Mononuclear cell (primary cell): ENCODE data around the gene DISC1. TPM values are rescaled to one million over a fixed set of nuclear protein-coding genes. Genes with fewer than 3 reads are reported as not detected.

Experiments
- H3K27me3 ChIP-seq: 2 replicates; pipeline ENCODE4 v1.6.0; 2011; ENCODE audit warnings: low read length, control low read depth; ENCODE audit not compliant: insufficient read depth
- H3K4me1 ChIP-seq: 2 replicates; pipeline ENCODE4 v1.5.1; 2011; ENCODE audit warnings: mild to moderate bottlenecking, low read length, control low read depth; ENCODE audit not compliant: insufficient read depth
- H3K4me3 ChIP-seq: 2 replicates; pipeline ENCODE4 v1.5.1; 2011; ENCODE audit warnings: mild to moderate bottlenecking, low read length, moderate library complexity
- H3K9me3 ChIP-seq: 2 replicates; pipeline ENCODE4 v1.5.1; 2011; ENCODE audit warnings: low read depth, mild to moderate bottlenecking, control low read depth, low read length
- total RNA-seq: library from RNA; depleted of rRNA; stranded (reverse); fragments of >200 nt; gene quantifications from one replicate; pipeline ENCODE4 v1.2.3, GENCODE V29; 2012

The DISC1 gene
- total RNA-seq, 1 donor, result 17.2 TPM

DNA sequence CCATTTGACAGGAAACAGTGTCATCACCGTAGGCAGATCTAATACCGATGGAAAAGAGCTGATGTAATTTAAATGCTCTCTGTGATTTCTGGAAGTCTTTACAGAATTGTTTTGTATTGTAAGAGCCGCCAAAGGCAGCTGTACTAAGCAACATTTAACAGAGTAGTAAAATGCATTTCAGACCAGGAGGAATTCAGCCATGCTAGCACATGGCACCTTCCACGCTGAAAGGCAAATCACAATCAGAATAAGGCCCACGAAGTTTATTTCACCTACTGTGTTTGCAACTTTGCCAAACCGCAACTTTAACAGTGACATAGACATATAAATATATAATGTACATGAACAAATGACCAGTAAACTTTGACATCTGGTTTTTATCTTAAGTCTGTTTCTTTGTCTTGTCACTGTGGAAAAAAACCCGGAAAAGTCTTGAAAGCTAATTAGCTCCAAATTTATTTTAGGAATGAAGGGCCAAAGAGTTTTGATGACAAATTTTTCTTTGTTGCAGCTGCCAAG lies 26.1 kb upstream of the DISC1 start:
- peaks cover 13% of the 10 kb centered on the region for H3K4me1 ChIP-seq
- no peak overlapping the region for H3K4me3 ChIP-seq
- H3K9me3 ChIP-seq, result no peaks in the 10 kb centered on the region
- H3K27me3 ChIP-seq, result no peaks in the 10 kb centered on the region

DNA sequence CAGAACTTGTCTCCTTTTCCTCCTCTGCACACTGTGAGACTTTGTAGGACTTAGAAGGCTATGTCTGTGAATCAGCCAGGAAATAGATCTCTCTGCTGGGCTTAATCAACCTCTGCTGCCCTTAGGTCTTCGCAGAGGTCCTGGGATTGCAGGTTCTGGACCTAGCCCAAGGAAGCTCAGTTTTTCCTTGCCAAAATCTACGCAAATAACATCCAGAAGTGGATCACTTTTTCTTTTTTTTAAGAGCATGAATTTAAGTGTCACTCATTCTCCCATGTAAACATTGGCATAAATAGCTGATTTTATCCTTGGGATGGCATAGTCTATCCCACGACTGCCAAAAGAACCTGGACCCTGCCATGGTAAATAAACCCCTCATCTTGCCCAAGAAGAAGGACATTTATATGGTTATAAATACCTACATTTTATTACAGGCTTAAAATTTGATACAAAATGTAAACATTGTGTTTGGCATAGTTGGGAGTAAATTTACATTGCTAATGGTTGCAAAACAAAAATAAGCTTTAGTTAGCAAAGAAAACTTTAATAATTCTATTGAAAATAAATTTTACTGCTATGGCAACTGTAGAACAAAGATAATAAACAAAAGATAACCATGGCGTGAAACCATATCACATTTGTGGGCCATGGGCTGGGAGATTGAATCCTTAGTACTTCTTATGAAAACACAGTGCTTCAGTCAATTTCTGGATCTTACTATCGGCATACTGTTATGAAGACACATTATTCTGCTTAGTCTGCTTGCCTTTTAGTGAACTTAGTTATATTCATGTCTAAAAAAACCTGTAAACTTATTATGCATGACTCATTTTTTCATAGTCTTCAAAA lies 24.5 kb upstream of the DISC1 start:
- no peaks in the 10 kb centered on the region for H3K9me3 ChIP-seq
- no peak overlapping the region for H3K4me3 ChIP-seq
- peaks cover 27% of the 10 kb centered on the region for H3K4me1 ChIP-seq
- H3K27me3 ChIP-seq, result no peaks in the 10 kb centered on the region

DNA sequence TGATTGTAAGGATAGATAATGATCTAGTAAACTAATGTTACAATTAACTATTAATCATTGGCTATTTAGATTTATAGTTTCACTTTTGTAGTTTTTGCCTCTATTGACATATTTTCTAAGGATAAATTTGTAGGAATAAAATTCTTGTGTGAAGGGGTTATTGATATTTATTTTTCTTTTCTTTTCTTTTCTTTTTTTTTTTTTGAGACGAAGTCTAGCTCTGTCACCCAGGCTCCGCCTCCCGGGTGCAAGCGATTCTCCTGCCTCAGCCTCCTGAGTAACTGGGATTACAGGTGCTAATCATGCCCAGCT lies 24.0 kb upstream of the DISC1 start:
- peaks cover 32% of the 10 kb centered on the region for H3K4me1 ChIP-seq
- no peaks in the 10 kb centered on the region for H3K27me3 ChIP-seq
- no peak overlapping the region for H3K4me3 ChIP-seq
- no peaks in the 10 kb centered on the region for H3K9me3 ChIP-seq

DNA sequence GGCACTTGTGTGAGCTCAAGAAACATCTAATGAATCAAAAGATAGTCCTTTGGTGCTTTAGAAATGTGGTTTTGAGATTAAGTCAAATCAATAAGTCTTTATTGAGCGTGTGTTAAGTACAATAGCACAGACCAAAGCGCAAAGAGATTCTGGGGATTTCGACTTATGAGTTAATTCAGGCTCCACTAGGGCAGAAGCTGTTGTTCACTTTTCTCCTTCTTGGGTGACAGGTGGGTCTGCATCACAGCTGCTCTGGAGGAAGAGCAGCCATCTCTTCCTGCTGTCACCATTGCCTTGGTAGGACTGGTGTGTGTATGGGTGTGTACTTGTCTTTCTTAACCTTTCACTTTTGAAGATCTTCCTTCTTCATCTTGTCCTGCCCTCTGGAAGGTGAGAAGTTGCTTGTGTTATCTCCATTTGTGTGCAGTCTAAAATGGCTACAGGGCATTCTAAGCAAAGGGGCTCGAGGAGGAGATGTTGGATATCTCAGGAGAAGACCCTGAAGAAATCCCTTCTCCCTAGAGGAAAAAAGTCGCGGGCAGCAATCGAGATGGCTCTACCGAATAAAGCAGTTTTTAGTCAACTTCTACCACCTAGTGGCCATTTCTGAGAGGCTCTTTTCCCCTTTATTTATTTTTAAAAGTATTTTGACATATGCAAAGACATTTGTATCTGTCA lies 22.9 kb upstream of the DISC1 start:
- H3K4me1 ChIP-seq, result peaks cover 35% of the 10 kb centered on the region
- H3K4me3 ChIP-seq, result peak overlapping the region; percentile 51
- no peaks in the 10 kb centered on the region for H3K27me3 ChIP-seq
- no peaks in the 10 kb centered on the region for H3K9me3 ChIP-seq

DNA sequence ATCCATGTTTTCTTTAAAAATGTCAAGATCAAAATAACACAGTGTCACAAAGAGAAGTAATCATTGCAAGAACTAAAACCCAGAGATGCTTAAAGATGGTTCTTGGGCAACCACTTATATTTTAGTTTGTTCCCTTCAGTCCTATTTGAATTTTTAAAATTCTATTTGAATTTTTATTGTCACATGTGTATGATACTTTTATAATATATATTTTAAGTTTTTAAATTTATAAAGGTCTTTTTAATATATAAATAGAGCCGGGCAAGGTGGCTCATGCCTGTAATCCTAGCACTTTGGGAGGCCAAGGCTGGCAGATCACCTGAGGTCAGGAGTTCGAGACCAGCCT lies 22.3 kb upstream of the DISC1 start:
- Histone ChIP-seq H3K9me3 (no peaks in the 10 kb centered on the region), H3K4me1 (peaks cover 35% of the 10 kb centered on the region), H3K27me3 (no peaks in the 10 kb centered on the region), H3K4me3 (no peak overlapping the region)

DNA sequence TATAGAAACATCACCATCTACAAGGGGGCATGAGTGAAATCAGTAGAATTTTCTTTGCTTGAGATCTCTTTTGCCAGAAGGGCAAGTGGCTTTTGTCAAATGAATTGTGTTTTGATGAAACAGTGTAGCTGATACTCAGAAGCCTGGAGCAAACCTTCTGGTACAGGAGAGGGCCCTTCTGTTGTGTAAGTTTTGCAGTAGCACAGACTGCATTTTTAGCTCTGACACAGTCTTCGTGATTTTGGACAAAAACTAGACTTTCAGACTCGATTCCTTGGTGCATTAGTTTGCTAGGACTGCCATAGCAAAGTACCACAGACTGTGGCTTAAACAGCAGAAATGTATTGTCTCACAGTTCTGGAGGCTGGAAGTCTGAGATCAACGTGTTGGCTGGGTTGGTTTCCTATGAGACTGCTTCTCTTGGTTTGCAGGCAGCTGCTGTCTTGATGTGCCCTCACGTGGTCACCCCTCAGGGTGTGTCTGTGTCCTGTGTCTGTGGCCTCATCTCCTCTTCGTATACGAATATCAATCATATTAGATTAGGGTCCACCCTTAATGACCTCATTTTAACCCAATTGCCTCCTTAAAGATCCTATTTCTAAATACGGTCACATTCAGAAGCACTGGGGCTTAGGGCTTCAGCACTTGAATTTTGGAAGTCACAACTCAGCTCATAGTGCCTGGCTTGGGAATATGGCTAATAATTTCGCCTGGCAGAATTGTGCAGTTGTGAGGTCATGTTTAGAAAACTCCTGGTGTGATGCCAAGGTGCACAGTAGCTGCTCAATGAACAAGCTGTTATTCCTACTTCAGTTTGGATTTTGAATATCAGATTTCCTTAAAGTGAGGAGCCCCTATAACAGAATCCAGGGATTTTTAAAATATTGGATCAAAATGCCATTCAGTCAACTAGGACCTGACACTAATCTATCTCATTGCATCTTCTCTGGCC lies 21.2 kb upstream of the DISC1 start:
- peaks cover 45% of the 10 kb centered on the region for H3K4me1 ChIP-seq

DNA sequence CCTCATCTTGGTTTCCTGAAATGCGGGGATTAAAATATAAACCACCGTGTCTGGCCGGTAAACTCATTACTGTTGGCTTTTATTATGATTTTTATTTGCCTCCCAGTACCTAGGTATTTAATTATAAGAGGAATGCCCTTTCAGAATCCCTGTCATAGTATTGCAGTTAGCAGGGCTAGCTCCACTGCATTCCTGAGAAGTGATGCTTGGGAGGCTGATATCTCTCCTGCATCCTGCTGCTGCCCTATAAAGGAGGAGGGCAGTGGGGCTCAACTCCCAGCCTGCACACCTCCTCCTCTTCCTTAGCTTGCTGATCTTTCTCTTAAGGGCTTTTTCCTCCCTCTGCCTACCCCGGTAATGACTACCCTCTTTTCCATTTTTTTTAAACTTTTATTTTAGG lies 19.9 kb upstream of the DISC1 start:
- H3K27me3 ChIP-seq, result no peaks in the 10 kb centered on the region
- H3K4me3 ChIP-seq, result no peak overlapping the region
- peaks cover 57% of the 10 kb centered on the region for H3K4me1 ChIP-seq
- no peaks in the 10 kb centered on the region for H3K9me3 ChIP-seq

More for the DNA sequence above, 21.2 kb upstream of the DISC1 start:
- H3K27me3 ChIP-seq, result no peaks in the 10 kb centered on the region
- H3K9me3 ChIP-seq, result no peaks in the 10 kb centered on the region
- H3K4me3 ChIP-seq, result no peak overlapping the region

DNA sequence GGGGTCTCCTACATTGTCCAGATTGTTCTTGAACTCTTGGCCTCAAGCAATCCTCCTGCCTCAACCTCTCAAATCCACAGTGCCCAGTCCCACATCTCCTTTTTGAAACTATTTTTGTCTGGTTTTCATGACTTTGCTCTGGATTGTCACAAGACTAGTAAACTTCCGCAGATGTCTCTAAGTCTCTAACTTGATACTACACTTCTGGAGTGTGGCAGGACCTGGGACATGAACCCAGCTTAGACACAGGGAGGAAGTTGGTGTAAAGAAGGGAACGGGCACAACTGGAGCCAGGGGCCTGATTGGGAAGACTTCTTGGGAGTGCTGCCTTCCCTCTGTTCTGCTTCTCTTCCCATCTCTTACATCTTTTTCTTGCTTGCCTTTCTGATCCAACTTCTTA lies 16.2 kb upstream of the DISC1 start:
- Histone ChIP-seq H3K4me3 (no peak overlapping the region), H3K4me1 (peaks cover 83% of the 10 kb centered on the region), H3K27me3 (no peaks in the 10 kb centered on the region), H3K9me3 (no peaks in the 10 kb centered on the region)

DNA sequence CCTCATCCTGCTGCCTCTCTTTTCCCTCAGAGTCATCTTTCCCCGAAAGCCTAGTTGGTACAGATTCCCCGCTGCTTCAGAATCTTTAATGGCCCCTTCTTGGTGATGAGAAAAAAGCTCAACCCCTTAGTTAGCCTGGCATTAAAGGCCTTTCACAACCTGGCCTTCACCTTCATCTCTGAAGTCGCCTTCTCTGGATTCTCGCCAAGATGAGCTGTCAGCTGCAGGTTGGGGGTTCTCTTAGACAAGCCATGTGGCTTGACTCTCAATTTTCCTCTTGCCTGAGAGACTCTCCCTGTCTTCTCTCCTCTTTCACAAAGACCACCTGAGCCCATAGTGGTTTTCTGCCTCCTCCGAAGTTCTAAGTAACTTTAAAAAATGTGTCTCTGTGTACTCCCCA lies 15.5 kb upstream of the DISC1 start:
- no peaks in the 10 kb centered on the region for H3K9me3 ChIP-seq
- H3K4me3 ChIP-seq, result no peak overlapping the region
- no peaks in the 10 kb centered on the region for H3K27me3 ChIP-seq
- H3K4me1 ChIP-seq, result peaks cover 77% of the 10 kb centered on the region

DNA sequence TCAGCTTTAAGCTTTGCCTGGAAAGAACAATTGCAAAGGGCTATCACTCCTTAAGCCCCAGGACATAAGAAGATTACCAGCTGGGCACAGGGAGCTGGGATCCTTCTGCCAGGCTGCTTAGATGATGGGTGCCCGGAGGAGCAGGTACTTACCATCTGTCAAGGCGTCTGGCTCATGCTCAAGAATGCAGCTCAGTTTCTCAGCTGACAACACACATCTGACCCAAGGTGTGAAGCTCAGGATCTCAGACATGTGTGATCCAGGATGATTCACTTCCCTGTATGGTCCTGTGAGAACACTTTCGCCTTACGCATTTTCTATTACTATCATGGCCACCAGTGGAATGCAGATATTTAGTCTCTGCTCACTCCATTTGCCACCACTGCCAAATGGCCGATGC lies 14.7 kb upstream of the DISC1 start:
- Histone ChIP-seq H3K4me3 (no peak overlapping the region), H3K9me3 (no peaks in the 10 kb centered on the region), H3K27me3 (no peaks in the 10 kb centered on the region), H3K4me1 (peaks cover 74% of the 10 kb centered on the region)

DNA sequence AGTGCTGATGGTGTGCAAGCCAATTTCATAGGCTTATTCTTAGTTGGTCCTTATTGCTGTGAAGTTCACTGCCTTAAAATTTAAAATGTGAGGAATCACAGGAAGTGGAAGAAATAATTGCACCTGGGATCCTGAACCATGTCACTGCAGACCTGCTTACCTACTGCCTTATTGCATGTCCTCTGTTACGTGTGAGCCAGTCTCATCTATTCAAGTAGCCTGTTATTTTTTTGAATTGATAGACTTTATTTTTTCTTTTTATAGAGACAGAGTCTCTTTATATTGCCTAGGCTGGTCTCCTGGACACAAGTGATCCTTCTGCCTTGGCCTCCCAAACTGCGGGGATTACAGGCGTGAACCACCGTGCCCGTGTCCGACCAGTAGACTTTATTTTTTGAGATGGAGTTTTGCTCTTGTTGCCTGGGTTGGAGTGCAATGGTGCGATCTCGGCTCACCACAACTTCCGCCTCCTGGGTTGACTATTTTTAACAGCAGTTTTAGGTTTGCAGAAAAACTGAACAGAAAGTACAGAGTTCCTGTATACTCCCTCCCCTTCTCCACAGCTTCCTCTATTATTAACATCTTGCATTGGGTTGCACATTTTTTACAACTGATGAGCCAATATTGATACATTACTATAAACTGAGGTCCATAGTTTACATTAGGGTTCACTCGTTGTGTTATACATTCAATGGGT lies 14.0 kb upstream of the DISC1 start:
- Histone ChIP-seq H3K9me3 (no peaks in the 10 kb centered on the region), H3K4me3 (no peak overlapping the region), H3K27me3 (no peaks in the 10 kb centered on the region), H3K4me1 (peaks cover 72% of the 10 kb centered on the region)

DNA sequence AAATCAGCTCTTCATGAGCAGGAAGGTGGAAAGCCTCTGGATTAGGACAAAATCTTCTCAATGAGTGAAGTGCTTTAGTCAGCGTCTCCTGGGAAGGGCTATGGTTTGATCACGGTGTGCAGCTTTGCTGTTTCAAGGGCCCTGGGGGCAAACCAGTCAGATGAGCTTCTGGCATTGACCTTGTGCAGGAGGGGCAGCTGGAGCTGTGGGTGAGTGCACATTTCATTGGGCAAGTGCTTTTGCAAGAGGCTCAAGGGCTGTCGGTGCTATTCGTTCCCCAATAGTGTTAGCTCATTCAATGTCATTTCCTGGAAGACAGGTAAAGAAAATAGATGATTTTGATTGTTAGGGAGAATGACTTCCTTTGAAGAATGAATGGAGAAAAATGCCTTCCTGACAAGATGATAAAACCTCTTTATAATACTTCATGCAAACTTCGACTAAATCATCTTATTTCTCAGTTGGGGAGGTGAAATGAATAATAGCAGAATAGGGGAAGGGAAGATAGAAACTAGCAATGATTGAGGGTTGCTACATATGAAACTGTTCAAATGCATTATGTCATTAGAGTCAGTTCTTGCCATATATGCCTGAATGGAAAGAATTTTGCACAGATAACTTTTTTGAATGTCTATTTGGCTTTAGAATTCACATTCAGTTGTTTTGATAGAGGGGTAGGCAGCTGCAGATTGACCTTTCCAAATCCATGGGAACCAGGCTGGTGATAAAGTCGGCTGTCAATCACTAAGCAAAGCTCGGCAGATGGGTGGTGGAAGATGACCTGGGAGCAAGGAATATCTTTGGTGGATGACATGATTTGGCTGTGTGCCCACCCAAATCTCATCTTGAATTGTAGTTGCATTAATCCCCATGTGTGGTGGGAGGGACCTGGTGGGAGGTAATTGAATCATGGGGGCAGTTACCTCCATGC lies 12.9 kb upstream of the DISC1 start:
- Histone ChIP-seq H3K4me1 (peaks cover 69% of the 10 kb centered on the region), H3K4me3 (no peak overlapping the region), H3K9me3 (no peaks in the 10 kb centered on the region), H3K27me3 (no peaks in the 10 kb centered on the region)

DNA sequence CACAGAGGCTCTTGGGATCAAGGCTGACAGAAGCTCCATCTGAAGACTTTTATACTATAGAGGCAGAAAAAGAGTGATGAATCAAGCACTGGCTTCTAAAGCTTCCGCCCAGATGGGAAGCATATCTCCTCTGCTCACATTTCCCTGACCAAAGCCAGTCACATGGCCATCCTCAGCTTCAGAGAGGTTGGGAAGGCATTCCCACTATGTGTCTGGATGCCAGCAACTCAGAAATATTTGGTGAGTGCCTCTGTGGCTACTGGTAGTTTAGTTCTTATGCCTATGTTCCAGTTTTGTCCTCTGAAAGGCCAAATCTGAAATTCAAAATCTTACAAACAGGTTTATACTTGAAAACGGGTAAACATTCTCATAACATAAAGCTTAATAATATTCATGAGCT lies 9.9 kb upstream of the DISC1 start:
- Histone ChIP-seq H3K9me3 (no peaks in the 10 kb centered on the region), H3K4me3 (no peak overlapping the region), H3K4me1 (peaks cover 54% of the 10 kb centered on the region), H3K27me3 (no peaks in the 10 kb centered on the region)
